IMR-90 (cell line): ENCODE data around the gene SPATA17. TPM values are rescaled to one million over a fixed set of nuclear protein-coding genes. Genes with fewer than 3 reads are reported as not detected.

Source experiments
- ATAC-seq: fragments of 200-7000 bp; cut with Tn5 transposase; 2 replicates; pipeline ENCODE4 v1.9.1; 2020; ENCODE audit warnings: low read depth, mild to moderate bottlenecking, moderate library complexity
- BruUV-seq: library from RNA; stranded (reverse); fragments of 400-500 nt; replicated peaks from 2 replicates; lab custom pipeline; 2021; lab: Mats Ljungman, UMichigan
- CTCF ChIA-PET: fragments of 300-600 bp; formaldehyde crosslinking; extraction: SDS; loops from one replicate; lab custom pipeline; 2021; ENCODE audit warnings: antibody characterized with exemption; lab: Yijun Ruan, JAX
- POLR2A ChIA-PET: fragments of 300-600 bp; sonication (Branson Sonifier 250); formaldehyde crosslinking; loops from one replicate; lab custom pipeline; 2022; ENCODE audit warnings: antibody characterized with exemption; ENCODE audit not compliant: unreplicated experiment; lab: Charles Lee
- DNase-seq: peaks from one replicate; pipeline ENCODE4 v3.0.0; 2013
- H2AFZ ChIP-seq: replicated peaks from 2 replicates; pipeline ENCODE3; 2013; ENCODE audit warnings: low read length, mild to moderate bottlenecking; ENCODE audit not compliant: poor library complexity
- H2AK5ac ChIP-seq: 2 replicates; pipeline ENCODE4 v1.6.1; 2013; ENCODE audit warnings: low read depth, low read length, inconsistent platforms
- H2AK9ac ChIP-seq: replicated peaks from 2 replicates; pipeline ENCODE3; 2013; ENCODE audit warnings: mild to moderate bottlenecking, low read depth, low read length, moderate library complexity; ENCODE audit not compliant: poor library complexity
- H2BK120ac ChIP-seq: 2 replicates; pipeline ENCODE4 v1.6.1; 2013; ENCODE audit warnings: low read depth, low read length, inconsistent platforms
- H2BK15ac ChIP-seq: 3 replicates; pipeline ENCODE4 v1.6.1; 2013; ENCODE audit warnings: low read depth, low read length, inconsistent platforms
- H2BK20ac ChIP-seq: 2 replicates; pipeline ENCODE4 v1.6.1; 2013; ENCODE audit warnings: low read depth, mild to moderate bottlenecking, inconsistent platforms, low read length, moderate library complexity
- H2BK5ac ChIP-seq: 2 replicates; pipeline ENCODE4 v1.6.1; 2013; ENCODE audit warnings: mild to moderate bottlenecking, low read depth, low read length, inconsistent platforms; ENCODE audit not compliant: poor library complexity, severe bottlenecking
- H3K14ac ChIP-seq: replicated peaks from 2 replicates; pipeline ENCODE4 v1.6.1; 2013; ENCODE audit warnings: low read depth, low read length, inconsistent platforms
- H3K18ac ChIP-seq: 2 replicates; pipeline ENCODE4 v1.6.1; 2013; ENCODE audit warnings: low read depth, low read length, control low read depth
- H3K23ac ChIP-seq: 2 replicates; pipeline ENCODE4 v1.6.1; 2013; ENCODE audit warnings: low read depth, low read length, inconsistent platforms
- H3K27ac ChIP-seq: 2 replicates; pipeline ENCODE4 v1.5.1; 2013; ENCODE audit warnings: mild to moderate bottlenecking, control low read depth, low read length; ENCODE audit not compliant: insufficient read depth
- H3K27me3 ChIP-seq: 2 replicates; pipeline ENCODE4 v1.6.1; 2013; ENCODE audit warnings: low read length; ENCODE audit not compliant: control insufficient read depth, insufficient read depth
- H3K36me3 ChIP-seq: 2 replicates; pipeline ENCODE4 v1.6.1; 2013; ENCODE audit warnings: low read length, mixed read lengths; ENCODE audit not compliant: control insufficient read depth, insufficient read depth
- H3K4ac ChIP-seq: 2 replicates; pipeline ENCODE4 v1.6.1; 2013; ENCODE audit warnings: low read depth, low read length, inconsistent platforms
- H3K4me1 ChIP-seq: 2 replicates; pipeline ENCODE4 v1.6.1; 2013; ENCODE audit warnings: low read length, mixed read lengths; ENCODE audit not compliant: control insufficient read depth, insufficient read depth
- H3K4me2 ChIP-seq: 2 replicates; pipeline ENCODE4 v1.6.1; 2013; ENCODE audit warnings: low read depth, mild to moderate bottlenecking, control low read depth, low read length, moderate library complexity
- H3K4me3 ChIP-seq: 2 replicates; pipeline ENCODE4 v1.5.1; 2013; ENCODE audit warnings: low read depth, mild to moderate bottlenecking, control low read depth, low read length, moderate library complexity; ENCODE audit not compliant: insufficient read depth
- H3K56ac ChIP-seq: 2 replicates; pipeline ENCODE4 v1.6.1; 2013; ENCODE audit warnings: low read length, inconsistent platforms; ENCODE audit not compliant: insufficient read depth; ENCODE audit errors: extremely low read depth
- H3K79me1 ChIP-seq, 2 experiments: 2 replicates each; pipeline ENCODE4 v1.6.1; 2013; ENCODE audit warnings: low read length in 2 of 2, inconsistent platforms in 1 of 2, low read depth in 1 of 2
- H3K9ac ChIP-seq: 2 replicates; pipeline ENCODE4 v1.6.1; 2013; ENCODE audit warnings: low read depth, low read length, control low read depth
- H3K9me1 ChIP-seq: 2 replicates; pipeline ENCODE4 v1.6.1; 2013; ENCODE audit warnings: low read length, inconsistent platforms; ENCODE audit not compliant: insufficient read depth
- H3K9me3 ChIP-seq: 2 replicates; pipeline ENCODE4 v1.6.1; 2013; ENCODE audit warnings: low read length; ENCODE audit not compliant: control insufficient read depth, insufficient read depth
- H4K20me1 ChIP-seq: 2 replicates; pipeline ENCODE4 v1.6.1; 2013; ENCODE audit warnings: low read length, inconsistent platforms; ENCODE audit not compliant: insufficient read depth
- H4K5ac ChIP-seq: 2 replicates; pipeline ENCODE4 v1.6.1; 2013; ENCODE audit warnings: mild to moderate bottlenecking, low read depth, low read length, control low read depth
- H4K8ac ChIP-seq, 2 experiments: 2 replicates each; pipeline ENCODE4 v1.6.1; 2013; ENCODE audit warnings: low read depth in 2 of 2, low read length in 2 of 2, control low read depth in 1 of 2, inconsistent platforms in 1 of 2
- H4K91ac ChIP-seq: 2 replicates; pipeline ENCODE4 v1.6.1; 2013; ENCODE audit warnings: low read depth, low read length, inconsistent platforms; ENCODE audit not compliant: insufficient read depth
- BHLHE40 ChIP-seq: fragments of 150-350 bp; IDR thresholded peaks from 2 replicates; pipeline ENCODE4 v1.6.1; 2016; ENCODE audit warnings: mild to moderate bottlenecking, low read depth, low read length
- CEBPB ChIP-seq: IDR thresholded peaks from 2 replicates; pipeline ENCODE4 v1.6.1; 2012; ENCODE audit warnings: low read depth, low read length, improper control_type of control experiment
- RCOR1 ChIP-seq: IDR thresholded peaks from 2 replicates; pipeline ENCODE4 v1.6.1; 2012; ENCODE audit warnings: mild to moderate bottlenecking, low read length, improper control_type of control experiment; ENCODE audit not compliant: insufficient replicate concordance
- RFX5 ChIP-seq: IDR thresholded peaks from 2 replicates; pipeline ENCODE4 v1.8.0; 2012; ENCODE audit warnings: low read depth, mild to moderate bottlenecking, low read length, moderate library complexity
- SMC3 ChIP-seq: fragments of 150-350 bp; IDR thresholded peaks from 2 replicates; pipeline ENCODE4 v1.6.1; 2016; ENCODE audit warnings: low read depth, mild to moderate bottlenecking, antibody characterized with exemption, low read length, moderate library complexity
- USF2 ChIP-seq: fragments of 150-350 bp; IDR thresholded peaks from 2 replicates; pipeline ENCODE4 v1.6.1; 2017; ENCODE audit warnings: mild to moderate bottlenecking, antibody characterized with exemption, low read length, low read depth
- WGBS, 2 experiments: methylation state at CpG; one replicate each; pipeline versions ENCODE4 v1.1.5 to v1.1.7; 2013; ENCODE audit warnings: missing lambda C conversion rate in 2 of 2; ENCODE audit not compliant: insufficient read length in 1 of 2; ENCODE audit errors: extremely low coverage in 2 of 2; 5-methylcytosine and 5-hydroxymethylcytosine counted together
- dilution Hi-C: fragments of 300-500 bp; cut with HindIII; formaldehyde crosslinking; loops from one replicate; pipeline ENCODE4 v1.14.3; 2018; ENCODE audit warnings: low sequenced_read_pairs; ENCODE audit not compliant: unreplicated experiment
- in situ Hi-C: fragments of 300-500 bp; cut with MboI; formaldehyde crosslinking; loops from 3 replicates; pipeline ENCODE4 v1.14.3; 2019; ENCODE audit warnings: low sequenced_read_pairs, inconsistent platforms, mixed read lengths
- intact Hi-C: fragments of 100-400 bp; cut with micrococcal nuclease; formaldehyde crosslinking; loops from 2 replicates; pipeline ENCODE4 v1.10.0; 2022
- polyA plus RNA-seq, 3 experiments: library from polyadenylated mRNA; depleted of rRNA; stranded (reverse); fragments of >200 nt; gene quantifications; 2 replicates each; pipeline ENCODE4 v1.2.3, GENCODE V29; 2012; ENCODE audit warnings: low replicate concordance in 1 of 3
- total RNA-seq: library from RNA; depleted of rRNA; stranded (reverse); fragments of >200 nt; gene quantifications from 2 replicates; pipeline ENCODE4 v1.2.3, GENCODE V29; 2012
- TF ChIP-seq, protein P1 (sequence below): fragments of 150-350 bp; IDR thresholded peaks from 2 replicates; pipeline ENCODE4 v1.6.1; 2016; ENCODE audit warnings: low read depth, mild to moderate bottlenecking, low read length, moderate library complexity, borderline replicate concordance

Gene SPATA17
- total and polyA plus RNA-seq, 2 of the 4 experiments (the other 2 are of a cell fraction): 0.03 to 0.18 TPM

DNA sequence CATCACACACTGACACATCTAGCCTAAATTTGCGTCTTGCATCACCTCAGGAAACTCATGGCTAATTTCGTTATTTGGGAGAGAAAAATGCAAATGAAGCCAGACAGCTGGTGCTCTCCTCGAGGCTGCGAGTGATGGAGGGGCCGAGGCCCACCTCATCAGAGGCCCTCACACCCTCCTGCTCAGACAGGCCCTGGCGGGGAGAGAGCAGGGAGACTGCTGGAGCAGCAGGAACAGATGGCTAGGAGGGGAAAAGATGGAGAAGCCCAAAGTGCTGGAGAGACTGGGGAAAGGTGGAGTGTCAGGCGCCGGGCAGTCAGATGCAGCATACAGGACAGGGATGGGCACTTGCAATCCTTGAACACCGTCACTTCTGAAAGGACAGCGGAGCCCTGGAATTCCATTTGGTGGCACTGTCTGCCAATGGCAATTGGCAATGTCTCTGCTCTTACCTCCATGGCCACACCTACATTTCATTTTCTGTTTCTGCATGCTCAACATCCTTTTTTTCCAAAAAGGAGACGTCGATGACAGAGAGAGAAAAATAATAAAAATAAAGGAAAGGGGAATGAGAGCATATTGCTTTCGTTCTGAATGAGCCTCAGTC, 286.2 kb downstream of the SPATA17 start:
- no peak overlapping the region for H2AK5ac ChIP-seq
- H4K91ac ChIP-seq: no peak overlapping the region
- no peak overlapping the region for H2AFZ ChIP-seq
- WGBS, 2 experiments: no CpG with 5 or more reads among the region's 13 CpGs
- ChIA-PET CTCF (no interaction called here), POLR2A (no interaction called here)
- no peak overlapping the region for H2BK120ac ChIP-seq
- no peaks in the 10 kb centered on the region for H3K36me3 ChIP-seq
- H3K4me3 ChIP-seq: no peak overlapping the region
- intact Hi-C loops: no loop called here
- dilution Hi-C loops: no loop called here
- in situ Hi-C loops: no loop called here
- no peaks in the 10 kb centered on the region for H3K4me1 ChIP-seq
- H4K5ac ChIP-seq: no peak overlapping the region
- ATAC-seq (no peak), DNase-seq (no peak)
- H3K79me1 ChIP-seq: no peaks in the 10 kb centered on the region
- no peaks in the 10 kb centered on the region; the same call in 1 of the 2 replicates for H3K27me3 ChIP-seq
- H3K14ac ChIP-seq: no peak overlapping the region
- no peaks in the 10 kb centered on the region for H3K9me3 ChIP-seq
- H3K18ac ChIP-seq: no peak overlapping the region
- no peak overlapping the region for H3K9ac ChIP-seq
- H2AK9ac ChIP-seq: no peak overlapping the region
- no peaks in the 10 kb centered on the region for H4K20me1 ChIP-seq
- H3K4ac ChIP-seq: no peak overlapping the region
- H3K27ac ChIP-seq: no peak overlapping the region
- H2BK20ac ChIP-seq: no peak overlapping the region
- no peak overlapping the region for H2BK15ac ChIP-seq
- no peak overlapping the region for H2BK5ac ChIP-seq
- TF ChIP-seq USF2: no peak
- TF ChIP-seq, protein P1, sequence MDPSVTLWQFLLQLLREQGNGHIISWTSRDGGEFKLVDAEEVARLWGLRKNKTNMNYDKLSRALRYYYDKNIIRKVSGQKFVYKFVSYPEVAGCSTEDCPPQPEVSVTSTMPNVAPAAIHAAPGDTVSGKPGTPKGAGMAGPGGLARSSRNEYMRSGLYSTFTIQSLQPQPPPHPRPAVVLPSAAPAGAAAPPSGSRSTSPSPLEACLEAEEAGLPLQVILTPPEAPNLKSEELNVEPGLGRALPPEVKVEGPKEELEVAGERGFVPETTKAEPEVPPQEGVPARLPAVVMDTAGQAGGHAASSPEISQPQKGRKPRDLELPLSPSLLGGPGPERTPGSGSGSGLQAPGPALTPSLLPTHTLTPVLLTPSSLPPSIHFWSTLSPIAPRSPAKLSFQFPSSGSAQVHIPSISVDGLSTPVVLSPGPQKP: no peak
- TF ChIP-seq SMC3: no peak
- no peak for TF ChIP-seq RCOR1
- TF ChIP-seq RFX5: no peak
- no peak for TF ChIP-seq BHLHE40
- TF ChIP-seq CEBPB: no peak
- H3K4me2 ChIP-seq: no peak overlapping the region
- no peaks in the 10 kb centered on the region for H3K9me1 ChIP-seq
- no peak overlapping the region for H3K56ac ChIP-seq
- no peak overlapping the region for H3K23ac ChIP-seq
- no TSS peak for BruUV-seq
- no peak overlapping the region for H4K8ac ChIP-seq
